Stimulated activated CD8-positive, alpha-beta memory T cell treated with anti-CD3 and anti-CD28 coated beads, Interleukin-7, amount 100 ng/mL, for 4 hours (primary cell): Measurements from ENCODE around the gene TSPO2.
A peak's percentile ranks its signal among the peaks of the same experiment; 100 is the strongest.

ENCODE experiments used
- DNase-seq, 2 donors: peaks; one replicate each; pipeline ENCODE4 v3.0.0-alpha.2; 2020; ENCODE audit warnings: low read depth in 2 of 2

Gene TSPO2

GRCh38 chr6:41051873-41052272 lies 9.6 kb downstream of the TSPO2 start:
- DNase-seq = no peak

DNA sequence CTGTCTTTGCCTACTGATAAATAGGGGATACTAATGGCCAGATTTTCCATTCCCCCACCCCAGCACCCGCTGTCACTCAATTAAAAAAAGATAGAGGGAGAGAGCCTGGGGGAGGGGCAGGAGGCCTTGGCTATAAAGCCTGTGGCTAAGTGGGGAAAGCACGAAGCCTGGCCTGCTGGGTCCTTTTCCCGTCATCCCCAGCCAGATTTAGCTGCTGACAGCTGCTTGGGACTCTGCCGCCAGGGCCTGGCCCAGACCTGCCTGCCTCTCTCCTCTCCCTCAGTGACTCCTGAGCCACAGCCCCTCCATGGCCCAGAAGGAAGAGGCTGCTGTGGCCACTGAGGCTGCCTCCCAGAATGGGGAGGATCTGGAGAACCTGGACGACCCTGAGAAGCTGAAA lies 10.8 kb downstream of the TSPO2 start, which contains the start of gene APOBEC2:
Gene APOBEC2 (plus strand): TSS at position 162 of the 400 bp plus-strand sequence. CDS start 146 bp downstream, at position 308.
- no peak for DNase-seq

DNA sequence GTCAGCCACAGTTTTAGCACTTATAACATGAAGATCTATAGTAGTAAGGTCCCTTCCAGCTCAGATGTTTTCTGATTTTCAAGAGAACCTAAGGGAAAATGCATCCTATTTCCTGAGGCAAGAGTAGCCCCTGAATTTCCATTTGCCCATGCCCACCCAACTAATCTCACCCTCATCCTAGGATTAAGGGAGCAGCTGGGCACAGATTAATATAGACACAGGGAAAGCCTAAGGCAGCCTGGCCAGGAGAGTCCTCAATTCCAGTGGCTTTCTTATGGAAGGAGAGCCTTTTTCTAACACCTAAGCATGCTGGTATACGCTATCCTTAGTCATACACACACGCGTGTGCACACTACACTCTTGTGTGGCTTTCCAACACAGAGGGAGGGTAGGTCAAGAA lies 12.2 kb downstream of the TSPO2 start:
- no peak for DNase-seq

- DNase-seq = no peak
Observed at GRCh38 chr6:41055149-41055548, 12.9 kb downstream of the TSPO2 start.

- DNase-seq = no peak
Observed at GRCh38 chr6:41056768-41057490, 14.7 kb downstream of the TSPO2 start.

DNA sequence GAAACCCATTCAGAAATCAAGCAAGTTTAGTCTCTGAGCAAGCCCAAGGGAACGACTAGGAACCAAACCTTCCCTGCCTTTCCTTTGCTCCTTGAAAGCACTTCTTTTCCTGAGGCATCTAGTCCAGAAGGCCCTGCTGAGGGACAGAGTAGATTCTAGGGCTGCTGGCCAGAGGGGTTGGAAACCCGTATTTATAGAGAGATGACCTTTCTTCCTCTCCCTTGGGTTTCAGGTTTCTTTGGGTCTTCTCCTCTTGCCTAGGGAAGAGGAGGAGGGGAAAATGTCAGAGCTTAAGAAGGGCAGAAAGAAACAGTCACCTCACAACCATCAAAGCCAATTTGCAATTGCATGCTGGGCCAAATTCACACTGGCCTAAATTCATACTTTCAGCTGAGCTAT lies 16.5 kb downstream of the TSPO2 start:
- no peak for DNase-seq

- DNase-seq = no peak
Observed at GRCh38 chr6:41059556-41059955, 17.3 kb downstream of the TSPO2 start.

DNA sequence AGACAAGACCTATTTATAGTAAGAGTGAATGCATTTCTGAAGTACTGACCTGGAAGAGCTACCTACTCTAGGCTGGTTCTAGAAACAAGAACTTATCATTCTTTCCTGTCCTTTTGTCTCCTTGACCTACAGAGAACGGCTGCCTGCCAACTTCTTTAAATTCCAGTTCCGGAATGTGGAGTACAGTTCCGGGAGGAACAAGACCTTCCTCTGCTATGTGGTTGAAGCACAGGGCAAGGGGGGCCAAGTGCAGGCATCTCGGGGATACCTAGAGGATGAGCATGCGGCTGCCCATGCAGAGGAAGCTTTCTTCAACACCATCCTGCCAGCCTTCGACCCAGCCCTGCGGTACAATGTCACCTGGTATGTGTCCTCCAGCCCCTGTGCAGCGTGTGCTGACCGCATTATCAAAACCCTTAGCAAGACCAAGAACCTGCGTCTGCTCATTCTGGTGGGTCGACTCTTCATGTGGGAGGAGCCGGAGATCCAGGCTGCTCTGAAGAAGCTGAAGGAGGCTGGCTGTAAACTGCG lies 19.0 kb downstream of the TSPO2 start:
- DNase-seq = no peak

- DNase-seq = no peak
Observed at GRCh38 chr6:41062056-41062455, 19.8 kb downstream of the TSPO2 start.

- no peak for DNase-seq
Observed at GRCh38 chr6:41063884-41064285, 21.6 kb downstream of the TSPO2 start.

DNA sequence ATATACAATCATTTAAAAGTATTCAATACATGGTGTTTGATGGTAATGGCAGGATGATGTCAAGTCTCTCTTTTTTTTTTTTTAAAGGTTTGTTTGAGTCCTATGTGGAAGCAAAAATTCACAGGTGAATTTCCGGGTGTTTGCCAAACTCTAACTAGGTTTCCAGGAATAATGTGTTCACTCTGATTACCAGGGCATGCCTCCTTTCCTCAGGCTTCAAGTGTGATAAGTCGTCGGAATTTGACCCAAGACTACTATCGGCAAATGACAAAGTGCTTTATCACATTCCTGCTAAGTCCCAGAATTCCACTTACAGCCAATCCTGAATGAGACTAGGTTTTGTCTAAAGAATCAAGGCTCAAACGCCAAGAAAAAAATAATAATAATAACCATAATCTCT lies 22.6 kb downstream of the TSPO2 start:
- no peak for DNase-seq

DNA sequence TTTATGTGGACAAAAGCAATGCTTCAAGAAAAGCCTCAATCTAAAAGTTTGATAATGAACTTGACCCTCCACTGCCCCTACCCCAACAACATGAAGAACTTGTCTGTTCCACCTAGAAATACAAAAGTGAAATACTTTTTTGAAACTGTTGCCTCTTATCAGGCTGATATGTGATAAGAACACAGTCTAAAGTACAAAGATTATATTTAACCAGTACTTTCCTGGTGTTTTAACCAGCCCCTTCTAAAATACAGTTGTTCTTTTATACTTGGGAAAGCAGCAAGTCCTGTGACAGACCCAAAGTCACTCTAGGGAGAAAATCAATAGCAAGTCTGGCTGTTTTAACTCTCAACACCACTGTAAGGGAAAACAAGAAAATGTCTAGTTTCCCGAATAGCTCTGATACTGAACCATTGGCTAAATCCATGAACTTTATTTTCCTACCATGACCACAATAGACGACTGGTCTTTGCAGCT lies 23.3 kb downstream of the TSPO2 start:
- no peak for DNase-seq

DNA sequence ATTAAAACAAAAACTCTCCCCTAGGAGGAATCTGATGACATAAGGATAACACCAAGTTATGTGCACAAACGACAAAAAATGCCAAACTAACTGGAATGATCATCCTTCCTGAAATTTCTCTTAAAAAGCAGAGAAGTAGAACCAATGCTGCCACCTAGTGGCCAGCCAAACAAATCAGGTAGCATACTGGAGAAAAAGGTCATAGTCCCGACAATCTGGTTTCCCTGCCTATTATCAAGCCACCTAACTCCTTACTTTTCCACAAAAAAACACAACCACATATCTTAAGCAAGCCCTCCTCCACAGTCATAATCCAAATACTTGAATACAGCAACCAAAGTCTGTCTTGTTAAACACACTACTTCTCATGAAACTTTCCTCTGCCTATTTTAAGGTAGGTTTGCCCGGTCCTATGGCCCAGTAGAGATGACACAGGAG lies 24.6 kb downstream of the TSPO2 start:
- DNase-seq = peak; percentile 27 to 37

DNA sequence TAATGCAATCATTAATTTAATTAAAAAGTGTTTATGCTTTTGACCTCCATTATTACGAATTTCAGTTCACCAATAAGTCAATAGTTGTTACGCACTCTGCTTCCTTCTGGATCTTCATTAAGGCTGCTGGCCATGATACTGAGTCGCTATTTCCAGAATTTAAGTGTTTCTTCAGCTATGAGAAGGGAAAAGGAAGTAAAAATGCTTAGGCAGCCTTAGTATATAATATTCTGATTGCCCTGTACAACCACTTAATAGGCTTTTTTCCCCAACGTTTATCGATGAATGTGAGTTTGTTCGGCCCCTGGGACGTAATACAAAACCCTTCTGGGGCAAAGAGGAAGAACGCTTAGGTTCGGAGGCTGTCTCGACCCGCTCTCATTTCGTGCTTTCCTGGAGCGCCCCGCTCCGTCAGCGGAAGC lies 29.2 kb downstream of the TSPO2 start:
- peak in 1 of 2 donors; percentile 54 for DNase-seq

DNA sequence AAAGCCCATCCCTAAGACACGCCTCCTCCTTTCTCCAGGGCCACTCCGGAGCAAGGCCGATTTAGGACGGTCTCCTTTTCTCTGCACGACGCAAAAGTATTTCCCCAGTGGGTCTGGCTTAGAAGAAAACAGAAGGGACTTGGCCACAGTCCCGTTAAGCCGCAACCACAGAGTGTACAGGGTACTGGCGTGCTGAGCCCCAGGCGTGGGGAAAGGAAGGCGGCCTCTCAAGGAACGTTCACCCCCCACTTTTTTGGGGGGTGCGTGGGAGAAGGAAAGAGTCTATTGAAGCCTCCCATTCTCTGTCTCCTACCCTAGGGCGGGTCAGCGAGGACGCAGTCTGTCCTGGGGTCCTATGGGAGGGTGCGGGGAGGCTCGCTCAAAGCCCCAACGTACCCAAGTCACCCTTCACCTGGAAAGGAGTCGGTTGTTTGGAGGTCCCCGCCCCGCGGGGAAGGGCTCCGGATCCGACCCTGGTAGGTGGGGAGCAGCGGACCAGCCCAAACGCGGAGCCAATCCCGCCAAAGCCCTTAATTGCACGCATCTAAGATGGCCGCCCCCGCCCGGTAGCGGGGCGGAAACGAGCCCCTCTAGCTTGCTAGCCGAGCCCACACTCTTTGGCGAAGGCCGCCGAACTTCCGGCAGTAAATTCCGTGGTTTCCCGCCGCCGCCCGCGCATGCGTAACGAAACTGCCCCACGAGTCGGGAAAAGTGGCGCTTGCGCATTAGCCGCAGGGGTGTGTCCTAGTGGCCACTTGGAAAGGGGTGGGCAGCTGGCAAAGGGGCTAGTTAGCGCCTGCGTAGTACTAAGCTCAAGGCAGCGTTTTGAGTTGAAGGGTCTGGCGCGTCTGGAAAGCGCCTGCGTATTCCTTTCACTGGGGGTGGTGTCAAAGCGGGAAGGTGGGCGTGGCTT lies 29.9 kb downstream of the TSPO2 start, which contains the start of gene OARD1:
Gene OARD1 (minus strand): TSS at position 434 of the 913 bp plus-strand sequence. CDS start 722 bp downstream, outside the sequence.
- peak; percentile 99 to 100 for DNase-seq

DNA sequence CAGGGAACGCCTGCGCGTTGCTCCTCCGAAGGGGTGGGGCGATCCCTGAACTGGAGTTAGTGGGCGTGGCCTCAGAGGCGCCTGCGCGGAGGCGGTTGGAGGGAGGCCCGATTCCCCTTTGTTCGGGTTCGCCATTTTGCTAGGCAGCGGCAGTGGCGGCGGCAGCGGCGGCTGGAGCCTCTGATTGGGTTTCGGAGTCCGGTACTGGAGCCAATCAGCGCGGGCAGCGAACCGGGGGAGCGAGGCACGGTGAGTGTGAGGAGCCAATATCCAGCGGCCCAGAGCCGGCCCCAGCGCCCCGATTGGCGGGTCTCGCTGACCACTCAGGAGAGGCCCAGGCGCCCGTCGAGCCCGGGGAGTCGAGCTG lies 30.6 kb downstream of the TSPO2 start, which contains the start of gene NFYA:
Gene NFYA (plus strand): TSS at position 139 of the 367 bp plus-strand sequence. CDS start 6,116 bp downstream, outside the sequence.
- peak in 1 of 2 donors; percentile 99 for DNase-seq

DNA sequence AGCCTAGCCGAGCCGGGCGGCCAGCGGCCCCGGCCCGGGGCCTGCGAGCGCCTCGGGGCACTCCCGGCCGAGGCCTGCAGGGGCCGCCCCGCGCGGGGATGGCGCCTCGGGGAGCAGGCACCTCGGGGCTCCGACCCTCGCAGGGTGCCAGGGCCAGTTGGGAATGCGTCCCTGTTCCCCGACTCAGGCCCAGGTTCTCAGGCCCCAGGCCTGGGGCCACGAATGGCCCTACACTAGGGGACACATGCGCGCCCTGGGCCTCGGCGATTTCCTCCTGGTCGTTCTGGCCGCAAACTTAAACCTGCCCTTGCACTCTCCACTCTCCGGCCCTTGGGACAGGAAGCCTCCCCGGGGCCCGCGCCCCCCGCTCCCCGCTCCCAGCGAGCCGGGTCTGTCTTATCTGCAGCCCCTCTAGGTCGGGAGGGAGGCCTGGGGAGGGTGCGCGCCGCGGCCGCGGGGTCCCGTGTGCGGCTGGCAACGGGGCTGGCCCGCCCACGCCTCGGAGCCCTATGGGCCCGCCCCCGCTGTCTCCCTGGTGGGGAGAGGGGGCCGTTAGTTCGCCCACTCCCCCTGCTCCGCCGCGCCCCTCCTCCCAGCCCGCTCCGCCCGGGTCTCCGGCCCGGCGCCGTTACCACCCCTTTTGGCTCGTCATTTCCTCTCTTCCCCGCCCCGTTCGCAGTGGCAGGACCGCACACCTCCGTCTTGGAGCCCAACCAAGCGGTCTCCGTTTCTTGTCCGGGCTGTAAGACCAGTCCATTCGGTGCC lies 31.1 kb downstream of the TSPO2 start:
- peak; percentile 55 to 76 for DNase-seq

DNA sequence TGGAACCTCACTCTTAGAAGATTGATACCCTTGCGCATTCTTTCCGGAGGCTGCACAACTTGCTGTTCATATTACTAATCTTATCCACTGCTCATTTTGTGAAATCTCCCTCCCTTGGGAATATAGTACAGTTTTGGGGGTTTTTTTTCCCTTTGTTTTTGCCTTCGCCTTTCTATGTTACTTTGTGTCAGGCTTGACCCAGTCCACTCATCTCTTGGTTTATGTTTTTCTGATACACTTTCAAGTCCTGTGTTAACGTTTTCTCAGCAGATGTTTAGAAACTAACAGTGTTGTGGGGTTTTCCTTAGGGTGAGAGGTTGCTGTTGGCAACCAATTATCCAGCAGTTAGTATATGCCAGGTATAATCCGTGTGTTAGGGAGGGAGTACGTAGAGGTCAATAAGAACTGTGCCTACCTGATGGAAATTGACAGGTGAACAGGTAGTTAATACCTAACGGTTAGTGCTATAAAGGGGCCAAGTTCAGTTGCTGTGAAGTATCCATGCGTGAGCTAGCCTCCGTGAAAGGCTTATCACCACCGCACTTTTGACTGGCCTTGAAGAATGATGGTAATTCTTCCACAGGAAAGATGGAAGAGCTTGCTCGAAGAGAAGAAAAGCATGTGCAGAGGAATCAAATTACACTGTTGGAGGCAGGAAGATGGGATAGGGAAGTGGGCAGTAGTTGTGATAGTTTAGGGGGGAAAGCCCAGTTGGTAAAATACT lies 31.9 kb downstream of the TSPO2 start:
- no peak for DNase-seq

GRCh38 chr6:41074692-41075436 lies 32.6 kb downstream of the TSPO2 start:
- no peak for DNase-seq
